22Rv1 (cell line): ENCODE measurements around the gene CRK.

Experiments used
- ZFX ChIP-seq: fragments of 450-650 bp; IDR thresholded peaks from 2 replicates; pipeline ENCODE4 v1.6.1; 2017; ENCODE audit warnings: antibody characterized with exemption, borderline replicate concordance
- TF ChIP-seq, protein P1 (sequence below): fragments of 450-650 bp; IDR thresholded peaks from 2 replicates; pipeline ENCODE4 v1.5.1; 2017; ENCODE audit warnings: mild to moderate bottlenecking

DNA sequence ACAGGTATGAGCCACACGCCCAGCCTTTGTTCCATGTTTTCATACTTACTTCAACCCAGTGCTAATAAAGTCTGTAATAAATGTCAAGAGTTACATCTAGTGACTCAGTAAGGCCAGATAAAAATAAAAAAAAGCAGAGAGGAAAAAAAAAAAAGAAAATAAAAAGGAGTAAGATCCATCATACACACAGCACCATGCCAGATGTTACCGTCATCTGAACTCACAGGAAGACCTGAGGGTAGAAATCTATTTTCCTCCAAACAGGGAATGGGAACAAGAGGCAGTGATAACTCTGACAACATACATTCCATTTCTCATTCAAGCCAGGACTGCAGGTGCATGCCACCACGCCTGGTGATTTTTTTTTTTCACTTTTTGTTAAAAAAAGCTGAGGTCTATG is 20.7 kb downstream of the CRK start:
- TF ChIP-seq, protein P1, sequence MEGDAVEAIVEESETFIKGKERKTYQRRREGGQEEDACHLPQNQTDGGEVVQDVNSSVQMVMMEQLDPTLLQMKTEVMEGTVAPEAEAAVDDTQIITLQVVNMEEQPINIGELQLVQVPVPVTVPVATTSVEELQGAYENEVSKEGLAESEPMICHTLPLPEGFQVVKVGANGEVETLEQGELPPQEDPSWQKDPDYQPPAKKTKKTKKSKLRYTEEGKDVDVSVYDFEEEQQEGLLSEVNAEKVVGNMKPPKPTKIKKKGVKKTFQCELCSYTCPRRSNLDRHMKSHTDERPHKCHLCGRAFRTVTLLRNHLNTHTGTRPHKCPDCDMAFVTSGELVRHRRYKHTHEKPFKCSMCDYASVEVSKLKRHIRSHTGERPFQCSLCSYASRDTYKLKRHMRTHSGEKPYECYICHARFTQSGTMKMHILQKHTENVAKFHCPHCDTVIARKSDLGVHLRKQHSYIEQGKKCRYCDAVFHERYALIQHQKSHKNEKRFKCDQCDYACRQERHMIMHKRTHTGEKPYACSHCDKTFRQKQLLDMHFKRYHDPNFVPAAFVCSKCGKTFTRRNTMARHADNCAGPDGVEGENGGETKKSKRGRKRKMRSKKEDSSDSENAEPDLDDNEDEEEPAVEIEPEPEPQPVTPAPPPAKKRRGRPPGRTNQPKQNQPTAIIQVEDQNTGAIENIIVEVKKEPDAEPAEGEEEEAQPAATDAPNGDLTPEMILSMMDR: no peak
- no peak for TF ChIP-seq ZFX
